ENCODE data around the gene FMN2. TPM values are rescaled to one million over a fixed set of nuclear protein-coding genes. Genes with fewer than 3 reads are reported as not detected.

The FMN2 gene
- total RNA-seq, 2 donors from 2014 or later = 26.9 to 27.2 TPM

DNA sequence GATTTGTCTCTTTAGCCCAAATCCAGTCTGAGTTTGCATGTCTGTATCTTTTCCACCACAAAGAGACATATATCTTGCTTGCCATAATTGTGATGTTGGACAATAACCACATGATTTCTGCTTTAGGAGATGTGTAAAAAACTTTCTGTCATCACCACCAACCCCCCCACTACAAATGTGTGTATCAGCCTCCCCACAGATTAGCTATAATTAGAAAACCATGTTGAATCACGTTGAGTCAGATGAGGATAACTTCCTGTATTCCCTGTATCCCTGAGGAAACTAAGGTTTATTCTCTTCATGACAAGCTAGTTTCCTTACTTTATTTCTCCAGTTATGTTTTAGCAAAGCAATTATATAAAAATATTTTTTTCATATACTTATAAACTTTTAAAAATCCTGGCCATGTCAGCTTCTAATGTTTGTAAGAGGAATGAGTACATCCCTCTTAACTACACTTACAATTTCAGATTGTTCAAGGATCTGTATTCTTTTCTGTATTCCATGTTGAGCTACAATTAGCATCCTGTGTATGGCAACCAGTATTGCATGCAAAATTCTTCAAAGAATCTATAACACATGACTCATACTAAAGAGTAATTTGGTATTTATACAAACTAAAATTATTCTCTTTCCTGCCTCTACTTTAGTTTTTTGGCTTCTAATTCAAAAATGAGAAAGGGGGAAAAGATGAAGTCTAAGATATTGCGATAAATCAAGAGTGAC lies 143.0 kb downstream of the FMN2 start:
- Mint-ChIP-seq H3K9me3 (no peaks in the 10 kb centered on the region), H3K4me1 (peaks cover 16% of the 10 kb centered on the region), H3K27me3 (ENCODE audit: insufficient read depth) (no peaks in the 10 kb centered on the region), H3K36me3 (ENCODE audit: low read depth) (peaks cover 35% of the 10 kb centered on the region), H3K4me3 (no peak overlapping the region), H3K27ac (no peak overlapping the region)
- no peaks in the 10 kb centered on the region for H3K4me1 ChIP-seq (ENCODE audit: control insufficient read depth, insufficient read depth, low read length)
- H3K4me3 ChIP-seq (ENCODE audit: low read length) = no peak overlapping the region
- 87 to 93% methylated on average over 2 of the region's 2 CpGs for WGBS, 2 experiments (ENCODE audit: insufficient coverage in 1 of 2, insufficient read length in 1 of 2)
- no peaks in the 10 kb centered on the region for H3K27me3 ChIP-seq (ENCODE audit: control insufficient read depth, insufficient read depth, low read length, poor library complexity, severe bottlenecking)
- no peaks in the 10 kb centered on the region for H3K9me3 ChIP-seq (ENCODE audit: control insufficient read depth, low read length)
- no peak overlapping the region for H3K9ac ChIP-seq (ENCODE audit: extremely low read depth, low read length, poor library complexity, severe bottlenecking)
- H3K27ac ChIP-seq (ENCODE audit: low read depth, low read length) = no peak overlapping the region
- no peak for TF ChIP-seq CTCF (conservative IDR thresholded peaks at IDR 0.05)
- no peak for DNase-seq
- H3K36me3 ChIP-seq (ENCODE audit: control insufficient read depth, insufficient read depth, low read length) = peaks cover 68% of the 10 kb centered on the region

GRCh38 chr1:240235521-240236288 lies 144.0 kb downstream of the FMN2 start:
- Histone ChIP-seq H3K9me3 (ENCODE audit: control insufficient read depth, low read length) (no peaks in the 10 kb centered on the region), H3K27ac (ENCODE audit: low read depth, low read length) (no peak overlapping the region), H3K36me3 (ENCODE audit: control insufficient read depth, insufficient read depth, low read length) (peaks cover 71% of the 10 kb centered on the region), H3K9ac (ENCODE audit: extremely low read depth, low read length, poor library complexity, severe bottlenecking) (no peak overlapping the region), H3K4me1 (ENCODE audit: control insufficient read depth, insufficient read depth, low read length) (no peaks in the 10 kb centered on the region), H3K27me3 (ENCODE audit: control insufficient read depth, insufficient read depth, low read length, poor library complexity, severe bottlenecking) (no peaks in the 10 kb centered on the region), H3K4me3 (ENCODE audit: low read length) (no peak overlapping the region)
- Mint-ChIP-seq H3K4me3 (no peak overlapping the region), H3K27ac (no peak overlapping the region), H3K27me3 (ENCODE audit: insufficient read depth) (no peaks in the 10 kb centered on the region), H3K4me1 (peaks cover 16% of the 10 kb centered on the region), H3K36me3 (ENCODE audit: low read depth) (peaks cover 33% of the 10 kb centered on the region), H3K9me3 (no peaks in the 10 kb centered on the region)
- 93 to 100% methylated on average over 3 to 4 of the region's 4 CpGs for WGBS, 2 experiments (ENCODE audit: insufficient coverage in 1 of 2, insufficient read length in 1 of 2)
- no peak for DNase-seq
- no peak for TF ChIP-seq CTCF (conservative IDR thresholded peaks at IDR 0.05)

DNA sequence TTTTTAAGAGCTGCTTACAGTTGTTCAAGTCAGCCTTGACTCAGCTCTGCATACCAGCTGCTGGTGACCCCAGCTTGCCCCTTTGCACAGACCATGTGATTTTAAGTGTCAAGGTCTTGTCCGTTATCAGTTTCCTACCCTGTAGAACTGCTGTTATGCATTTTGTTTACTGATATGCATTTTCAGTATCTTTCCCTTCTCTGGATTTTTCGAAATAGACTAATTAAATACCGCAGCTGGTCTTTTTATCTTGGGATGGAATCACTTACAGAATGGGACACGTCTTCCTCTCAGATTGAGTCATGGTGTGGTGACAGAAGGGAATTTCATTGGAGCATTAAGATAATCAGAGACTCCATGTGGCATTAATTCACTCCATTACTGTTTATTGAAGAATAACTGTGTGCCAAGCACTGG lies 145.6 kb downstream of the FMN2 start:
- WGBS, 2 experiments (ENCODE audit: insufficient coverage in 1 of 2, insufficient read length in 1 of 2) = 93 to 100% methylated on average over 3 to 4 of the region's 4 CpGs
- Mint-ChIP-seq H3K27ac (no peak overlapping the region), H3K4me3 (no peak overlapping the region), H3K36me3 (ENCODE audit: low read depth) (peaks cover 39% of the 10 kb centered on the region), H3K27me3 (ENCODE audit: insufficient read depth) (no peaks in the 10 kb centered on the region), H3K9me3 (no peaks in the 10 kb centered on the region), H3K4me1 (peaks cover 16% of the 10 kb centered on the region)
- no peak overlapping the region for H3K4me3 ChIP-seq (ENCODE audit: low read length)
- no peak for TF ChIP-seq CTCF (conservative IDR thresholded peaks at IDR 0.05)
- H3K9ac ChIP-seq (ENCODE audit: extremely low read depth, low read length, poor library complexity, severe bottlenecking) = no peak overlapping the region
- no peak overlapping the region for H3K27ac ChIP-seq (ENCODE audit: low read depth, low read length)
- H3K9me3 ChIP-seq (ENCODE audit: control insufficient read depth, low read length) = peaks cover 4% of the 10 kb centered on the region
- H3K36me3 ChIP-seq (ENCODE audit: control insufficient read depth, insufficient read depth, low read length) = peaks cover 70% of the 10 kb centered on the region
- H3K4me1 ChIP-seq (ENCODE audit: control insufficient read depth, insufficient read depth, low read length) = no peaks in the 10 kb centered on the region
- no peak for DNase-seq
- H3K27me3 ChIP-seq (ENCODE audit: control insufficient read depth, insufficient read depth, low read length, poor library complexity, severe bottlenecking) = no peaks in the 10 kb centered on the region

All from endodermal cell (in vitro differentiated cells).